ENCODE results near the gene SPEF2. TPM values are rescaled to one million over a fixed set of nuclear protein-coding genes. Genes with fewer than 3 reads are reported as not detected.

The SPEF2 gene
- total RNA-seq, 1 experiment from 2014 or later = 0.87 TPM

- no peak for DNase-seq (ENCODE audit: low read depth, low spot score)
- no peak for ATAC-seq
- Histone ChIP-seq H3K4me1 (ENCODE audit: control insufficient read depth, insufficient read depth, low read length) (no peaks in the 10 kb centered on the region), H3K27me3 (ENCODE audit: control insufficient read depth, insufficient read depth, low read length) (no peaks in the 10 kb centered on the region), H3K36me3 (ENCODE audit: control insufficient read depth, insufficient read depth, low read length) (no peaks in the 10 kb centered on the region), H3K9me3 (ENCODE audit: control insufficient read depth, insufficient read depth, low read depth, low read length) (no peaks in the 10 kb centered on the region), H3K27ac (ENCODE audit: low read length) (no peak overlapping the region), H3K4me3 (ENCODE audit: low read depth in 2 of 2, low read length in 2 of 2) (no peak overlapping the region)
- CTCF ChIA-PET = no interaction called here
- in situ Hi-C loops (cut with HindIII; ENCODE audit: low pct_unique_long_range_greater_than_20kb, low sequenced_read_pairs) = no loop called here
- BruUV-seq (replicated peaks) = no TSS peak
- intact Hi-C loops (cut with micrococcal nuclease; ENCODE audit: unreplicated experiment) = no loop called here
- POLR2A ChIA-PET = no interaction called here
- no peak for TF ChIP-seq TCF7L2 (IDR thresholded peaks at IDR 0.05; ENCODE audit: low read depth, low read length)
- TF ChIP-seq SIN3A (IDR thresholded peaks at IDR 0.05; ENCODE audit: borderline replicate concordance, insufficient read depth, low read depth, low read length) = no peak
- TF ChIP-seq POLR2AphosphoS5 (IDR thresholded peaks at IDR 0.05; ENCODE audit: low read depth, low read length) = no peak
- TF ChIP-seq, protein P1, sequence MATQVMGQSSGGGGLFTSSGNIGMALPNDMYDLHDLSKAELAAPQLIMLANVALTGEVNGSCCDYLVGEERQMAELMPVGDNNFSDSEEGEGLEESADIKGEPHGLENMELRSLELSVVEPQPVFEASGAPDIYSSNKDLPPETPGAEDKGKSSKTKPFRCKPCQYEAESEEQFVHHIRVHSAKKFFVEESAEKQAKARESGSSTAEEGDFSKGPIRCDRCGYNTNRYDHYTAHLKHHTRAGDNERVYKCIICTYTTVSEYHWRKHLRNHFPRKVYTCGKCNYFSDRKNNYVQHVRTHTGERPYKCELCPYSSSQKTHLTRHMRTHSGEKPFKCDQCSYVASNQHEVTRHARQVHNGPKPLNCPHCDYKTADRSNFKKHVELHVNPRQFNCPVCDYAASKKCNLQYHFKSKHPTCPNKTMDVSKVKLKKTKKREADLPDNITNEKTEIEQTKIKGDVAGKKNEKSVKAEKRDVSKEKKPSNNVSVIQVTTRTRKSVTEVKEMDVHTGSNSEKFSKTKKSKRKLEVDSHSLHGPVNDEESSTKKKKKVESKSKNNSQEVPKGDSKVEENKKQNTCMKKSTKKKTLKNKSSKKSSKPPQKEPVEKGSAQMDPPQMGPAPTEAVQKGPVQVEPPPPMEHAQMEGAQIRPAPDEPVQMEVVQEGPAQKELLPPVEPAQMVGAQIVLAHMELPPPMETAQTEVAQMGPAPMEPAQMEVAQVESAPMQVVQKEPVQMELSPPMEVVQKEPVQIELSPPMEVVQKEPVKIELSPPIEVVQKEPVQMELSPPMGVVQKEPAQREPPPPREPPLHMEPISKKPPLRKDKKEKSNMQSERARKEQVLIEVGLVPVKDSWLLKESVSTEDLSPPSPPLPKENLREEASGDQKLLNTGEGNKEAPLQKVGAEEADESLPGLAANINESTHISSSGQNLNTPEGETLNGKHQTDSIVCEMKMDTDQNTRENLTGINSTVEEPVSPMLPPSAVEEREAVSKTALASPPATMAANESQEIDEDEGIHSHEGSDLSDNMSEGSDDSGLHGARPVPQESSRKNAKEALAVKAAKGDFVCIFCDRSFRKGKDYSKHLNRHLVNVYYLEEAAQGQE (IDR thresholded peaks at IDR 0.05; ENCODE audit: insufficient read depth in 1 of 2, low read depth in 2 of 2, low read length in 1 of 2) = no peak
- TF ChIP-seq, protein P2, sequence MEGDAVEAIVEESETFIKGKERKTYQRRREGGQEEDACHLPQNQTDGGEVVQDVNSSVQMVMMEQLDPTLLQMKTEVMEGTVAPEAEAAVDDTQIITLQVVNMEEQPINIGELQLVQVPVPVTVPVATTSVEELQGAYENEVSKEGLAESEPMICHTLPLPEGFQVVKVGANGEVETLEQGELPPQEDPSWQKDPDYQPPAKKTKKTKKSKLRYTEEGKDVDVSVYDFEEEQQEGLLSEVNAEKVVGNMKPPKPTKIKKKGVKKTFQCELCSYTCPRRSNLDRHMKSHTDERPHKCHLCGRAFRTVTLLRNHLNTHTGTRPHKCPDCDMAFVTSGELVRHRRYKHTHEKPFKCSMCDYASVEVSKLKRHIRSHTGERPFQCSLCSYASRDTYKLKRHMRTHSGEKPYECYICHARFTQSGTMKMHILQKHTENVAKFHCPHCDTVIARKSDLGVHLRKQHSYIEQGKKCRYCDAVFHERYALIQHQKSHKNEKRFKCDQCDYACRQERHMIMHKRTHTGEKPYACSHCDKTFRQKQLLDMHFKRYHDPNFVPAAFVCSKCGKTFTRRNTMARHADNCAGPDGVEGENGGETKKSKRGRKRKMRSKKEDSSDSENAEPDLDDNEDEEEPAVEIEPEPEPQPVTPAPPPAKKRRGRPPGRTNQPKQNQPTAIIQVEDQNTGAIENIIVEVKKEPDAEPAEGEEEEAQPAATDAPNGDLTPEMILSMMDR (IDR thresholded peaks at IDR 0.05) = no peak
These were observed 244.5 kb downstream of the SPEF2 start for GRCh38 chr5:35862126-35862525.

- ChIA-PET POLR2A (no interaction called here), CTCF (no interaction called here)
- in situ Hi-C loops (cut with HindIII; ENCODE audit: low pct_unique_long_range_greater_than_20kb, low sequenced_read_pairs) = no loop called here
- H3K27me3 ChIP-seq (ENCODE audit: control insufficient read depth, insufficient read depth, low read length) = no peaks in the 10 kb centered on the region
- DNase-seq (ENCODE audit: low read depth, low spot score) (no peak), ATAC-seq (no peak)
- H3K9me3 ChIP-seq (ENCODE audit: control insufficient read depth, insufficient read depth, low read depth, low read length) = no peaks in the 10 kb centered on the region
- intact Hi-C loops (cut with micrococcal nuclease; ENCODE audit: unreplicated experiment) = no loop called here
- TF ChIP-seq, protein P2 (IDR thresholded peaks at IDR 0.05) = no peak
- TF ChIP-seq, protein P1 (IDR thresholded peaks at IDR 0.05; ENCODE audit: insufficient read depth in 1 of 2, low read depth in 2 of 2, low read length in 1 of 2) = no peak
- TF ChIP-seq TCF7L2 (IDR thresholded peaks at IDR 0.05; ENCODE audit: low read depth, low read length) (no peak), SIN3A (IDR thresholded peaks at IDR 0.05; ENCODE audit: borderline replicate concordance, insufficient read depth, low read depth, low read length) (no peak), POLR2AphosphoS5 (IDR thresholded peaks at IDR 0.05; ENCODE audit: low read depth, low read length) (no peak)
- H3K4me1 ChIP-seq (ENCODE audit: control insufficient read depth, insufficient read depth, low read length) = no peaks in the 10 kb centered on the region
- no peak overlapping the region for H3K4me3 ChIP-seq (ENCODE audit: low read depth in 2 of 2, low read length in 2 of 2)
- no TSS peak for BruUV-seq (replicated peaks)
- no peak overlapping the region for H3K27ac ChIP-seq (ENCODE audit: low read length)
- no peaks in the 10 kb centered on the region for H3K36me3 ChIP-seq (ENCODE audit: control insufficient read depth, insufficient read depth, low read length)
These were observed 245.5 kb downstream of the SPEF2 start for GRCh38 chr5:35863159-35863558.

Other genes starting within 250 kb of the SPEF2 start
- 0.90 TPM for gene IL7R, start 239.0 kb downstream of the SPEF2 start, total RNA-seq (2021; ENCODE audit: unreplicated experiment)